Femur (tissue), 1 donor: ENCODE data around the gene NDUFA11.
A peak's percentile ranks its signal among the peaks of the same experiment; 100 is the strongest.

ENCODE experiments used
- DNase-seq: peaks from one replicate; pipeline ENCODE4 v3.0.0-alpha.2; 2017

Gene NDUFA11

DNA sequence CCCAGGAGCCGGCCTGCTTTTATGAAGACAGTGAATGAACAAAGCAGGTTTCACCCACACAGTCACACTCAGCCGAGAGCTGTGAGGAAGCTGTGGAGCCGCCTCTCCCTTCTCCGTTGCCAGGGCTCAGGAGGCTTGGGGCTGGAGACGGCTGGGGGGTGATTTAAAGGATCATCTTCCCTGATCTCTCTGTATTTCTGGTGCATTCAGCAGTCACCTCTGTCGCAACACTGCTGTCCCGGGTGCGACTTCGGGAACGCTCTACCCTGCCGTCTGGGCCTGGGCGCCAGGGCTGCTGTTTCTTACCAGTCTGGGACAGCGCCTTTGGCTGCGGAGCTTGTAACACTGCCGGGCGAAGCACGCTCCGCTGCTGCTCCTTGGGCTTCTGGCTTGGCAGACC is 28.6 kb upstream of the NDUFA11 start:
- DNase-seq: no peak

DNA sequence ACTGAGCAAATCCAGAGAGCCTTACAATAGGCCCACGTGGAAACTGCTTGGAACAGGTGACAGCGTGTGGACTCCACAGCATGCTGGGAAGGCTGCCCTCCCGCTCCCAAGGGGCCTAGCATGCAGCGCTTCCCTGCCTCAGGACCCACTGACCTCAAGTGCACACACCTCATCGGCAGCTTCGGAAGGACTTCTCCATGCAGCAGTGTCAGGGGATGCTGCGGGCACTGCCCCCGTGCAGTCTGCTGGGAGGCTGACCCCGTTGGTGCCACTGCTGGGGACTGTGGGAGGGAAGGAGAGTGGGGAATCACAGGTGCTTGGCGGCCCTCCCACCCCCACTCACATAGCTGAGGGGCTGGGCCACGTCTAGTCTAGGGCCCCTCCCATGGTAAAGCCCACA is 27.7 kb upstream of the NDUFA11 start:
- no peak for DNase-seq

DNA sequence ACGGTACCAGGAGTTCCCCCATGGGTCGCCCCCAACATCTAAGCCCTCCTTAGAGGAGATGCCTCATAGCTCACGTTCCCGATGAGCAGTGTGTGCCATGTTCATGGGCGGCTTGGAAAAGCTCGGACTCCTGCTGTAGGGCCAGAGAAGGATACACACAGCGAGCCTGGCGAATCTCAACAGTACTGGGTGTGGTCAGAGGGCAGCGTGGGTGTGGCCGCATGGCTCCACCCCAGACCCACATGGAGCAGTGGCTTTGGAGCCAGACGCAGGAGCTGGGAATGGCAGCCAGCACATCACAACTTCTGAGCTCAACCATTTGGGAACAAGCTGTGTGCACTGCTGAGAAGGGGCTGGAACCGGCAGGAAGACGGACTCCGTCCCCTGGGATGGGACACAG is 26.0 kb upstream of the NDUFA11 start:
- no peak for DNase-seq

DNA sequence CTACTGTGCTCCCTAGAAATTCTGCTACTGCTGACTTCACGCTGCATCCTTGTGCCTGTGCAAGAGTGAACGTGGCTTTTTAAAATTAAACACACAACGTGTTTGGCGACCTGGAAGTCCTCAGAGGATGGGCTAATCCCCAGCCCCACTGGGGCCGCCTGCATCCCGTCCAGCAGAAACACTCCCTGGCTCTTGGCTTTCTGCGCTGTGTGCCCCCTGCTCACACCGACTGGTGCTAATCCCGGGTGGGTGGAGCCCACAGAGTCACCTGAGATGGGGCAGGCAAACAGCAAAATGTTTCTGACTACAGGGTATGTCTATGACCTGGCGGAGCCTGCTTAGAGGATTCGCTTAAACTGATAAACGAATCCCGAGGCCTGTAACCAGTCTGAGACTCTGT is 25.6 kb upstream of the NDUFA11 start:
- DNase-seq: no peak

DNA sequence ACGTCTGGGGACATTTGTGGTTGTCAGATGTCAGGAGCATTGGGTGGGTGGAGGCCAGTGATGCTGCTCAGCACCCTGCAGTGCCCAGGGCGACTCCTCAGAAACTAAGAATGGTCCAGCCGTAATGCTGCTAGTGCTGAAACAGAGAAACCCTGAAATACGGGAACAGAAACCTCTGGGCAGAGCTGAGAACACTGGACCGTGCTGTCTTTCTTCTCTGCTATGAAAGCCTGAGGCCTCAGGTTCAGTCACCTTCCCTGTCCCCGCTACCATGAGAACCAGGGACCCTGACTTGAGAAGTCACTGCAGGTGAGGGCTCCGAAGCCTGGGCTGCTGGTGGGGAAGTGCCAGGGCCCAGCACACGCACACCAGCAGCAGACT is 23.8 kb upstream of the NDUFA11 start:
- DNase-seq: no peak

DNA sequence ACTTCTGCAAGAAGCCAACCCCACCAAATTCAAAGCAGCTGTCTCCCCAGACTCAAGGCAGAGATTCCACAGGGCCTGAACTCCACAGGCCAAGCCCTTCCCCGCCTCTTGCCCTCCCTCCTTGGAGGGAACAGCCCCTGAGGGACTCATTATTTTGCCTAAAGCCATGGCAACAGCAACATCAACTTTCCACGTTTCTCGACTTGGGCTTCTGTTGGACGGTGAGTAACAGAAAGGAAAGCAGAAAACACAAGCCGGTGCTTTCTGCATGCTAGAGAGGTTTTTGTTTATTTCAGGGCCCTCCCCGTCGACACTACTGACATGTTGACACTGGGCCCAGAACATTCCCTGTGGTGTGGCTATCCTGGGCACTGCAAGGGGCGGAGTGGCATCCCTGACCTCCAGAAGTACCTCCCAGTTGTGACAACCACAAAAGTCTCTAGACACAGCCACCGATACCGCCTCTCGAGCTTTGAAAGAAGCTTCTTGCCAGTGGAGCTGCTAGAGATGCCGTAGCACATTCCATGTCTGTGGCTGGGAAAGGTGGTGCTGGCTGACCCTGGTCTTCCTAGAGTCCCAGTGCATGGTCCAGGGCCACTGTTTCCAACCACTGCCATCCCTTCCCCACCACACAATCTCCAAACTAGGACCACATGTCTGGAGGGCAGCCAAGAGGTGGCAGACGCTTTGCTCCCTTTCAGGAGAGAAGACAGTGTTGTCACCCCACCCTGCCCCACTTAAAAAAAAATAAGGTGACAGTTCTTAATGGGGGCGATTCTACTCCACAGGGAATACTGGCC is 23.3 kb upstream of the NDUFA11 start:
- DNase-seq: peak; percentile 88

DNA sequence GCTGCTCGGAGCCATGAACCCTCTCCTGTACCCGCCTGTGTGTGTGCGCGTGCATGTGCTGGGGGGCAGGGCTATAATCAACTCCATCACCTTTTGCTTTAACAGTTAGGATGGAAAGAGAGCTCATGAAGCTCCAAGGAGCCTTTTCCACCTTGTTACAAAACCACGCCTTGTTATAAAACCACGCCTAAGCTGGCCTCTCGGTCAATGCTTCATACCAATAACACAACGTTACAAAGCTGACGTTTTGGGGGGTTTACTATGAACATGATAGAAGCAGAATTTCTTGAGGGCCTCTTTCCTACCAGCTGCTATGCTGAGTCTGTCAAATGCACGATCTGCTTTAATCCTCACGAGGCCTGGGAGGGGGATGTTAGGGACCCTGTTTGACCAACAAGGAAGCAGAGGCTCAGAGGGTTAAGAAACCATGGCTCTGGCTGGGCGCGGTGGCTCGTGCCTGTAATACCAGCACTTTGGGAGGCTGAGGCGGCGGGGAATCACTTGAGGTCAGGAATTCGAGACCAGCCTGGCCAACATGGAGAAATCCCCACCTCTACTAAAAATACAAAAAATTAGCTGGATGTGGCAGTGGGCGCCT is 22.3 kb upstream of the NDUFA11 start:
- no peak for DNase-seq

DNA sequence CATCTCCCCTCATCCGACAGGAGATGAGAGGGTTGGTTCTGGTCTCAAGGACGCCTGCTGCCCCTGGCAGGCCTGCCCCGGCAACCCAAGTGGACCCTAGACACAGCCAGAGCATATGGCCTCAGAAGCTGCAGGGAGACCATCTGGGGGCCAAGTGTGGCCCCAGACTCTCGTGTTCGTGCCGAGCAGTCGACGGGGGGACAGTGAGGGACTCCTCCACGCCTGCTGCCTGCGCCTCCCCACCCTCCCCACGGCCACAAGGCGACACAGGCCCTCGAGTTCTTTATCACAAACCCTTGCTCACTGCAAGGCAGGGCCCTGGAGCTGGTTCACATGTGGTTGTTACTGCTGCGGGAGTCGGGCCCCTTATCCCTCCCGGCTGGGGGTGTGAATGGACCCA is 19.8 kb upstream of the NDUFA11 start:
- DNase-seq: no peak

DNA sequence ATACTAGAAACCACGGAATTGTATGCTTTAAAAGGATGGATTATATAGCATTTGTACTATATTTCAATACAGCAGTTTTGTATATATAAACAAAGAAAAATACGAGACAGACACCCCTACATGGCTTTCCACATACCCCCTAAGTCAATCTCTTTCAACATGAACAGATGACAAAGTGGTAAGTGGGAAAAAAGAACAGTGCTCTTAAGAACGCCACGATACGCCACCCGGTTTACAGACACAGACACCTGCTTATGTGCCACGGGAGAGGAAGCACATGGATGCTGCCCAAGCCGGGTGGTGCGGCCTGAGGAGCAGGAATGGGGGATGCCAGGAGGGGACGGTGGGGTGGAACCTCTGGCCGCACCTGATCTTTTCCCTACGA is 18.6 kb upstream of the NDUFA11 start:
- DNase-seq: no peak

DNA sequence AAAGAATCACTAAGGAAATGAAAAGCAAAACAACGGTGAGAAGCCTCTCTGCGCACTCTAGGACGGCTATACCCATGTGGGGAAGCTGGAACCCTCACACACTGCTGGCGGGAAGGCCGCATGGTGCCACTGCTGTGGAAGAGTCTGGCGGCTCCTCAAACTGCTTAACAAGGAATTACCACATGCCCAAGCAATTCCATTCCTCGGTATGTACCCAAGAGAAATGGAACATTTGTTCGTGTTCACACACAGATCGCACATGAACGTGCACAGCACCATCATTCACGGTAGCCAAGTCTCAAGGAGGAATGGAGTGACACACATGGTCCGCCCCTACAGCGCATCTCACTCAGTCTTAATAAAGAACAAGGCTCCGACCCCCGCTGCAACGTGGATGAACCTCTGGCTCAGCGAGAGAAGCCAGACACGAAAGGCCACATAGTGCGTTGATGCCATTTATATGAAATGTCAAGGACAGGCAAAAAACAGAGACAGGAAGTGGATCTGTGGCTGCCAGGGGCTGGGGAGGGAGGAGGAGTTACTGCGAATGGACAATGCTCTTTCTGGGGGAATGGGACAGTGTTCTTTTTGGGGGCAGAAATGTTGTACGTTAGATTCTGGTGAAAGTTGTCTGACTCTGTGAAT is 18.0 kb upstream of the NDUFA11 start:
- no peak for DNase-seq

DNA sequence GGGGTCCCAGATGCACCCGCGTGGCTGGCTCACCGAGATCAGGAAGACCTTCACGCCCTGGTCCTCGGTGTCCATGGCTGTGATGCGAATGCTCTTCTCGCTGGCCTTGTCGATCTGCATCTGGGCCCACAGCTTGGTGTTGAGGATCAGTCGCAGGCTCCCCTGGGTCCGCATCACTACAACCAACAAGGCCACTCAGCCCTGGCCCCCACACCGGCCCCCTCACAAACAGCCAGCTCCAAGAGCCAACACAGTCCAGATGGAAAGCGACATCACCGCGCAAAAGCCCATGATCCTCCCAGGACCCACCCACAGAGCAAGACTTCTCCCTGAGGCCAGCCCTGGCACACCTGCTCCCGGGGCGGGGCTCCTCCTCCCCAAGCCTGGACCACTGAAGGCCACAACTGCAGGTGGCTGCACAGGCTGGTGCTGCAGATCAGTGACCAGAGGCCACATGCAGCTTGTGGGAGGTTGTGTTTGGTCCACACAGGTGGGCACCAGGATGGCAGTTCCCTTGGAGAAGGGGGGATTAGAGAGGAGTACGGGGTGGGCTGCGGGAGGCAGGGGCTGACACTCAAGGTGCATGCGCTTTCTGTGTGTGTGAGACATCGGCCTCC is 15.0 kb upstream of the NDUFA11 start:
- DNase-seq: no peak

DNA sequence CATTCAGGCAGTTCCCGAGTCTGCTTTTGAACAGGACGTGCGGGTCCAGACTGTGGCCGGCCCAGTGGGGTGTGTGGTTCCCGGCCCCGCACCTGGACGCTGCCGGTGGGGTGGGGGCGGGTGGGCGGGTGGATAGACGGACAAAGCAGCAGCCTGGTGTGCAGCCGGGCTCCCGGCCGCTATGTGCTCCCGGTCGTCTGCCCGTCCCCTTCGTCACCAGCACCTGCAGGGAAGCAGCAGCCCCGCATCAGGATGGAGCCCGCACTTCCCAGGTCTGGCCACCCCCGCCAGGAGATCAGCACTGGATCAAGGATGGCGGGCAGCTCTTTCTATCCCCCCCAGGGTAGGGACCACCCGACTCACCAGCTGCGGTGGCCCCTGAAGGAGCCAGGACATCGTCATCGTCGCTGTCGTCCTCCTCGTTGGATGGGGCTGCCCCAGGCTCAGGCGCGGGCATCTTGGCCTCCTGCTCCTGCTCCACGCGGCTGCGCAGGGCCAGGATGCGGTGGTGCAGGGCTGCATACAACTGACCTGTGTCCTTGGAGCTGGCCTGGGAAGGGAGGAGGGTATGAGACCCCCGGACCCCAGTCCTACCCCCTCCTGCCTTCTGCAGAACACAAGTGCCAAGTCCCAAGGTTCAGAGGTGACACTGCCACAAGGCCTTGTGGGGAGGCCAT is 14.0 kb upstream of the NDUFA11 start:
- DNase-seq: no peak

DNA sequence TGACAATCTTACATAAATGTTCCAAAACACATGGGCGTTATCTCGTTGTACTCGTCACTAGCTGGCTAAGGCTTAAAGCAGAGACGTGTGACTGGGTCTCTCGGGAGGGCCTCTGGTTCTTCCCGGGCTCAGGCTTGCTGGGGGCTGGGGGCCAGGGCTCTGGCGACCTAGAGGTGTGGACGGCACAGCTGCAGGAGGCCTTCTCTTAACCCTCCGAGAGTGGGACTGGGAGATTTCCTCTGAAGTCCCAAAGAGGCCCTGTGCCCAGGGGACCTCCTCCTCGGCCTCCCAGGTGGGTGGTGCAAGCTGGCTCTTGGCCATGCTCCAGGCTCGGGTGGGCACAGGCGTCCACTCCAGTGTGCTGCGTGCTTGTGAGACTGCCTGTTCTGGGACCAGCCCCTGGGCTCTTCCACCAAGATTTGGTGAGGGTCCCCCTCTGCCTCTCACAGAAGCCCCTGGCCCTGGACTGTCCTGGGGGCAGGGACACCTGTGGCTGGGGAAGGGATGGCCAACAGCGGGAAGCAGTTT is 12.7 kb upstream of the NDUFA11 start:
- DNase-seq: no peak

DNA sequence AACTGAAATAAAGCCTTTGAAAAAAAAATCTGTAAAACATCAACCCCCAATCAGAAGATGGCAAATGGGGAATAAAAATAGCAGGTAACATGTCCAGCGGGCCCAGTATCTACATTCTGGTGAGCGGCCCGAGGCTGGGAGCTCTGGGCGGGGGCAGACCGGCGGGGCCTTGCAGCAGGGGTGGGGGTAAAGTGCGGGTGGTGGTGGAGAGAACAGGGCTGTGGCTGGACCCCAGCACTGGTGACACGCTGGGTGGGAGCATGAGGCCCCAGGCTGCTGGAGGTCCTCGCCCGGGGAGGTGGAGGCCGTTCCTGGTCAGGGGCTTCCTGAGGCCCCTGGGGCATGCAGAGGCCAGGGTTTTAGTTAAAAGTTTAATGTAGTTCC is 12.2 kb upstream of the NDUFA11 start:
- DNase-seq: no peak

DNA sequence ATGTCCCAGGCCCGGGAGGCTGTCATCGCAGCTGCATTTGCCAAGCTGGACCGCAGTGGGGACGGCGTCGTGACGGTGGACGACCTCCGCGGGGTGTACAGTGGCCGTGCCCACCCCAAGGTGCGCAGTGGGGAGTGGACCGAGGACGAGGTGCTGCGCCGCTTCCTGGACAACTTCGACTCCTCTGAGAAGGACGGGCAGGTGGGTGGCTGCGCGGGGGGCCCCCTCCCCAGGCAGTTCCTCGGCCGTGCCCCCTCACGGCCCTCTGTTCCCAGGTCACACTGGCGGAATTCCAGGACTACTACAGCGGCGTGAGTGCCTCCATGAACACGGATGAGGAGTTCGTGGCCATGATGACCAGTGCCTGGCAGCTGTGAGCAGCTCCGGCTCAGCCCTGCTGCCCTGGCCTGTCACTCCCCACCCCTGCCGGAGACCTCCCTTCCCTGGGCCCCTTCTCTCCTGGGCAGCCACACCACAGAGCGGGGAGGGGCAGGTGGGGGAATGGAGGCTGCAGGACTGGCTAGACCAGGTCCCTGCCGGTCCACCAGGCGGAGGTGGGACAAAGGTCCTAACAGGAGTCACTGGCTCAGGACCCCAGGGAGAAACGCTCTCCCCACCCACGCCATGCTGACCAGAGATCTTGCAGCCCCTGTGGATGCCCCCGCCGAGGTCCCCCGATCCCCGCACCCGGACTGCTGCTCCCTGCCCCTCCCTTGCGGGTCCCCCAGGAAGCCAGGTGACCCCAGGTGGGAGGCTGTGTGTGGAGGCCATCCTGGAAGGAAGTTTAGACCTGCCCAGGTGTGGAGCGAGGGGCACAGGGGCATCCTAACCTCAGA is 11.6 kb upstream of the NDUFA11 start:
- no peak for DNase-seq

DNA sequence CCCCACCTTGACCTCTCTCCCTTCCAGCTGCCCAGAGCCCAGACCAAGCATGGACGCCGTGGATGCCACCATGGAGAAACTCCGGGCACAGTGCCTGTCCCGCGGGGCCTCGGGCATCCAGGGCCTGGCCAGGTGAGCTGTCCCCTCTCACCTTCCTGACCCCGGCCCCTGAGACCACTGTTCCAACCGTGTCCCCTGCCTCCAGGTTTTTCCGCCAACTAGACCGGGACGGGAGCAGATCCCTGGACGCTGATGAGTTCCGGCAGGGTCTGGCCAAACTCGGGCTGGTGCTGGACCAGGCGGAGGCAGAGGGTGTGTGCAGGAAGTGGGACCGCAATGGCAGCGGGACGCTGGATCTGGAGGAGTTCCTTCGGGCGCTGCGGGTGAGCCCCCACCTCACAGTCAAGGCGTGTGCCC is 10.8 kb upstream of the NDUFA11 start:
- no peak for DNase-seq

DNA sequence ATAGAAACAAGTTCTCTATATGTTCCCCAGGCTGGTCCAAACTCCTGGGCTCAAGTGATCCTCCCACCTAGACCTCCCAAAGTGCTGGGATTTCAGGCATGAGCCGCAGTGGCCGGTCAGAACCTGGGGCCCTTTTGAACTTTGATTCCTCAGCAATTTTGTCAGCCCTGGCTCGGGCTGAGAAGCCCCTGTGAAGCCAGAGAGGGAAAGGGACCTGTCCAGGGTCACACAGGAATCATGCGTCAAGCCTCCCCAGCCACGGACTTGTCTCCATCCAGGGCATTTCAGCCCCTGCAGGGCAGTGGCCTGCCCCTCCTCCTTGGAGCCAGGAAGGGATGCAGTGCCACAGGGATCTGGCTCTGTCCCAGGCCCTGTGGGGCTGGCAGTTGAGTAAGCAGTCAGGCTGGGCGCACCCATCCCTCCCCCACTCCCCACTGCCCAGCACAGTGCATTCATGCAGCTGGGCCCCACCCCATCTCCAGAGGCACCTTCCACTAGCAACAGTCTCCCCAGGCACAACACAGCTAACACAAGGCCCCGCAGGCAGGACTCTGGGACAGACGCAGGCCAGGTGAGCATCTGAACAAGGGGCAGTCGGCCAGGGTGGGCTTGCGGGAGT is 10.3 kb upstream of the NDUFA11 start, which contains the start of gene CAPS:
TSS of gene CAPS (plus strand) at position 516 of the 619 bp plus-strand sequence. CDS start 153 bp downstream, outside the sequence.
- no peak for DNase-seq

DNA sequence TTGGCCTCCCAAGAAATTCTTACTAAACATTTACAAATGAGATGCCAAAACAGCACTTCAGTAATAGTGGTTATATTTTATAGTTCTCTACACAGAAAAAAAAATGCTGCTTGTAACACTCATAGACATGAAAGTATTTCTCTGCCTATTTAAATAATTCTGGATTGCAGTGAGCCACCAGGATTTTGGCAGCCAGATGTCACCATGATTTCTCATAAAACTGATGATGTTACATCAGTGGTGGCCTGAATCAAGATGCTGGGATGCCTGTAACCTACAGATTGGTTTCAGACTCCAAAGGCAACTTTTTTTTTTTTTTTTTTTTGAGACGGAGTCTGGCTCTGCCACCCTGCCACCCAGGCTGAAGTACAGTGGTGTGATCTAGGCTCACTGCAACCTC is 7.8 kb upstream of the NDUFA11 start:
- DNase-seq: no peak

DNA sequence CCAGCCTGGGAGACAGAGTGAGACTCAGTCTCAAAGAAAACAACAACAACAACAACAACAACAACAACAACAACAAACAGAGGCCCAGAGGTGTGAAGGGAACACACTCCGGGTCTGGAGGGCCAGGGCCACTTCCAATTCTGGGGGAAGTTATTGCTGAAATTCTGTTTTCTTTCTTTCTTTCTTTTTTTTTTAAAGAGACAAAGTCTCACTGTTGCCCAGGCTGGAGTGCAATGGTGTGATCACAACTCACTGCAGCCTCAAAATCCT is 7.0 kb upstream of the NDUFA11 start:
- no peak for DNase-seq

DNA sequence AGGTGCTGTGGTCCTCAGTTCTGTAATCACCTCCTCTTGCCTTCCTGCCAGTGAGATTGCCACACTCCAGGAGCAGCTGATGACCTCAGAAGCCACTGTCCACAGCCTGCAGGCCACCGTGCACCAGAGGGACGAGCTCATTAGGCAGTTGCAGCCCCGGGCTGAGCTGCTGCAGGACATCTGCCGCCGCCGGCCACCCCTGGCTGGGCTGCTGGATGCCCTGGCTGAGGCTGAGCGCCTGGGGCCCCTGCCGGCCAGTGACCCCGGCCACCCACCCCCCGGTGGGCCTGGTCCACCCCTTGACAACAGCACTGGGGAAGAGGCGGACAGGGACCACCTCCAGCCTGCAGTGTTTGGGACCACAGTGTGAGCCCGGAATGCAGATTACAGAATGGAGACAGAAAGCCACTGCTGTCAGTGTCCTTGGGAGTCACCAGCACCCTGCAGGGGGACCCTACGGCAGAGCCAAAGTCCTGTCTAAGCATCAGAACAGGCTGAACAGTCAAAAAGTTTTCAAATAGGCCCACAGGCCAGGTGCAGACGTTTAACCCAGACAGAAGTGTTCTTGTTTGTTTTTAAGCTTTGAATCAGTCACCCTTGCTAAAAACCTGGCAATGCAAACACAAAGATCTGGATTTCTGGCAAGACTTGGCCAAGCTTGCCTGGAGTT is 5.3 kb upstream of the NDUFA11 start:
- DNase-seq: no peak

DNA sequence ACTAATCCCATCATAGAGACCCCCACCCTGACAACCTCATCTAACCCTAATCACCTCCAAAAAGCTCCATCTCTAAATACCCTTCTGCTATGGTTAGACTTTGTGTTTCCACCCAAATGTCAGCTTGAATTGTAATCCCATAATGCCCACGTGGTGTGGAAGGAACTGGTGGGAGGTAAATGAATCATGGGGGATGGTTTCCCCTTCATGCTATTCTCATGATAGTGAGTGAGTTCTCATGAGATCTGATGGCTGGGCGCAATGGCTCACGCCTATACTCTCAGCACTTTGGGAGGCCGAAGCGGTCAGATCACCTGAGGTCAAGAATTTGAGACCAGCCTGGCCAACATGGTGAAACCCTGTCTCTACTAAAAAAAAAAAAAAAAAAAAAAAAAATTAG is 3.7 kb upstream of the NDUFA11 start:
- DNase-seq: no peak
